HepG2 (cell line): Measurements from ENCODE around the gene JMJD1C. TPM values are rescaled to one million over a fixed set of nuclear protein-coding genes. Genes with fewer than 3 reads are reported as not detected.

Experiments used
- ATAC-seq: fragments of 200-7000 bp; cut with Tn5 transposase; 3 replicates; pipeline ENCODE4 v1.9.1; 2020; ENCODE audit warnings: mild to moderate bottlenecking, moderate library complexity
- BruUV-seq: library from RNA; stranded (reverse); fragments of 400-500 nt; replicated peaks from 2 replicates; lab custom pipeline; 2021; lab: Mats Ljungman, UMichigan
- CTCF ChIA-PET: fragments of 300-600 bp; formaldehyde crosslinking; extraction: SDS; loops from one replicate; lab custom pipeline; 2021; ENCODE audit warnings: low total read pairs, inconsistent platforms, low intra/inter-chr PET ratio; lab: Yijun Ruan, JAX
- POLR2A ChIA-PET: fragments of 350-600 bp; sonication (Branson Sonifier 250); formaldehyde crosslinking; loops from one replicate; lab custom pipeline; 2020; ENCODE audit warnings: antibody characterized with exemption, inconsistent platforms; lab: Yijun Ruan, JAX
- DNase-seq: peaks from one replicate; pipeline ENCODE4 v3.0.0-alpha.2; 2015; ENCODE audit warnings: low spot score
- FAIRE-seq: peaks from 3 replicates; lab custom pipeline; 2011; peaks lifted over from hg19 to GRCh38; lab: Jason Lieb, UNC
- H2AFZ ChIP-seq: one replicate; pipeline ENCODE4 v1.6.1; 2011; ENCODE audit warnings: low read length, inconsistent platforms
- H3K27ac ChIP-seq: fragments of 300-600 bp; 3 replicates; pipeline ENCODE4 v1.8.0; 2011; ENCODE audit warnings: mixed run types, mild to moderate bottlenecking, mixed read lengths, low read length, inconsistent platforms; ENCODE audit not compliant: insufficient read depth; ENCODE audit errors: extremely low read length
- H3K27me3 ChIP-seq, 2 experiments: fragments of 200-600 bp in 1 of 2; 2 replicates in 1 of 2; 3 replicates in 1 of 2; pipeline versions ENCODE4 v1.6.0 to v1.8.0; 2011; ENCODE audit warnings: low read length in 2 of 2, mild to moderate bottlenecking in 2 of 2, moderate library complexity in 2 of 2, inconsistent platforms in 1 of 2; ENCODE audit not compliant: insufficient read depth in 2 of 2, control insufficient read depth in 1 of 2
- H3K36me3 ChIP-seq, 2 experiments: fragments of 200-600 bp in 1 of 2; replicated peaks in 1 of 2; 2 replicates in 1 of 2; 3 replicates in 1 of 2; pipeline versions ENCODE4 v1.5.1 to v1.8.0; 2011; ENCODE audit warnings: low read length in 2 of 2, inconsistent platforms in 1 of 2; ENCODE audit not compliant: insufficient read depth in 2 of 2, control insufficient read depth in 1 of 2
- H3K4me1 ChIP-seq: 2 replicates; pipeline ENCODE4 v1.5.1; 2012; ENCODE audit warnings: low read length, inconsistent platforms; ENCODE audit not compliant: insufficient read depth
- H3K4me2 ChIP-seq: 2 replicates; pipeline ENCODE4 v1.6.0; 2011; ENCODE audit warnings: low read depth, low read length, inconsistent platforms
- H3K4me3 ChIP-seq, 3 experiments: fragments of 200-600 bp in 1 of 3; sonication (generic), shearing (Covaris generic) in 1 of 3; replicated peaks in 1 of 3; 2 replicates each; pipeline ENCODE4 v1.5.1; 2011 to 2016; ENCODE audit warnings: low read length in 3 of 3, inconsistent platforms in 2 of 3, low read depth in 2 of 3, mild to moderate bottlenecking in 2 of 3, control low read depth in 1 of 3, mixed read lengths in 1 of 3; ENCODE audit not compliant: insufficient read depth in 1 of 3
- H3K79me2 ChIP-seq: one replicate; pipeline ENCODE4 v1.6.1; 2011; ENCODE audit warnings: low read length, inconsistent platforms; ENCODE audit not compliant: insufficient read depth
- H3K9ac ChIP-seq: 2 replicates; pipeline ENCODE4 v1.6.0; 2011; ENCODE audit warnings: mild to moderate bottlenecking, low read depth, low read length, inconsistent platforms; ENCODE audit not compliant: insufficient read depth
- H3K9me3 ChIP-seq: 2 replicates; pipeline ENCODE4 v1.5.1; 2012; ENCODE audit warnings: mild to moderate bottlenecking, low read length
- H4K20me1 ChIP-seq: 2 replicates; pipeline ENCODE4 v1.6.0; 2011; ENCODE audit warnings: inconsistent platforms, mild to moderate bottlenecking, low read length, moderate library complexity; ENCODE audit not compliant: insufficient read depth
- ATF2 ChIP-seq: sonication (generic); formaldehyde crosslinking; IDR thresholded peaks from 2 replicates; pipeline ENCODE4 v1.4.0; 2020; ENCODE audit warnings: missing genetic modification reagents
- BCL6 ChIP-seq: IDR thresholded peaks from 2 replicates; pipeline ENCODE4 v1.6.1; 2016; ENCODE audit warnings: missing genetic modification reagents, missing compliant biosample characterization
- ELK4 ChIP-seq: sonication (generic); formaldehyde crosslinking; IDR thresholded peaks from 2 replicates; pipeline ENCODE4 v1.9.0; 2021; ENCODE audit warnings: missing genetic modification reagents, borderline replicate concordance
- ZBTB26 ChIP-seq: IDR thresholded peaks from 2 replicates; pipeline ENCODE4 v1.6.1; 2016; ENCODE audit warnings: missing compliant biosample characterization, missing genetic modification reagents, borderline replicate concordance
- ZNF224 ChIP-seq: sonication (generic); formaldehyde crosslinking; IDR thresholded peaks from 2 replicates; pipeline ENCODE4 v1.5.0; 2020; ENCODE audit warnings: mild to moderate bottlenecking, missing genetic modification reagents
- whole genome bisulfite sequencing: methylation state at CpG from one replicate; pipeline ENCODE4 v1.1.6; 2017; ENCODE audit warnings: low lambda C conversion rate; 5-methylcytosine and 5-hydroxymethylcytosine counted together
- in situ Hi-C: cut with HindIII; loops from 2 replicates; pipeline ENCODE4 v1.10.0; 2017; ENCODE audit warnings: low pct_unique_long_range_greater_than_20kb; ENCODE audit not compliant: extremely low pct_ligation_motif_present
- intact Hi-C: fragments of 100-400 bp; cut with micrococcal nuclease; formaldehyde crosslinking; loops from one replicate; pipeline ENCODE4 v1.10.0; 2022; ENCODE audit not compliant: unreplicated experiment
- polyA plus RNA-seq, 8 experiments: library from polyadenylated mRNA; depleted of rRNA in 3 of 8; stranded (reverse) in 7 of 8; unstranded in 1 of 8; fragments of >200 nt; fragmentation: Illumina TruSeq in 4 of 8; extraction: Trizol in 4 of 8; gene quantifications; 2 replicates each; pipeline versions ENCODE4 v1.2.1 to v1.2.3, GENCODE V29; 2011 to 2016; ENCODE audit warnings: low read depth in 4 of 8, missing spikeins in 1 of 8, mixed read lengths in 1 of 8; ENCODE audit not compliant: insufficient read depth in 1 of 8
- total RNA-seq, 5 experiments: library from RNA; depleted of rRNA; stranded (reverse); fragments of >200 nt; fragmentation: Illumina TruSeq; extraction: Trizol; gene quantifications; 2 replicates each; pipeline ENCODE4 v1.2.3, GENCODE V29; 2016; ENCODE audit warnings: low read depth in 1 of 5

JMJD1C gene
- total and polyA plus RNA-seq, 2 of the 13 experiments (the other 11 are each of a cell fraction or from before 2014, with no cell fraction given), result 42.3 to 42.7 TPM

GRCh38 chr10:63168821-63169462, 296.8 kb downstream of the JMJD1C start:
- H3K79me2 ChIP-seq, result no peaks in the 10 kb centered on the region
- no peak overlapping the region for H3K9ac ChIP-seq
- POLR2A ChIA-PET, result no interaction called here
- H3K9me3 ChIP-seq, result no peaks in the 10 kb centered on the region
- no peak overlapping the region for H3K4me2 ChIP-seq
- no TSS peak for BruUV-seq
- in situ Hi-C loops, result loop anchor here (5.0 to 10.0 kb wide), 2 partner anchors 463 to 546 kb away; no protein-coding TSS in a partner anchor
- ATAC-seq, result no peak
- H3K27ac ChIP-seq, result no peak overlapping the region
- peaks cover 13 to 46% of the 10 kb centered on the region in 2 experiments for H3K36me3 ChIP-seq
- CTCF ChIA-PET, result interaction anchor here (1.8 kb wide), 1 partner anchor 465 kb away, joined by 5 read pairs; no protein-coding TSS in a partner anchor
- no peak for DNase-seq
- H2AFZ ChIP-seq, result no peak overlapping the region
- H3K4me1 ChIP-seq, result no peaks in the 10 kb centered on the region
- H3K4me3 ChIP-seq, result no peak overlapping the region
- FAIRE-seq, result no peak
- H4K20me1 ChIP-seq, result no peaks in the 10 kb centered on the region
- no peaks in the 10 kb centered on the region for H3K27me3 ChIP-seq
- TF ChIP-seq ZBTB26 (CRISPR knock-in tag) (no peak), ATF2 (CRISPR knock-in tag) (no peak), ZNF224 (no peak), BCL6 (CRISPR knock-in tag) (peak; percentile 93), ELK4 (no peak)
- TF ChIP-seq, all 625 proteins: peak for 1
- WGBS, result 59% methylated on average over 2 of the region's 2 CpGs
- intact Hi-C loops, result loop anchor here (2.0 kb wide), 1 partner anchor 598 kb away; no protein-coding TSS in a partner anchor
